ENCODE data around the gene MBLAC1. TPM values are rescaled to one million over a fixed set of nuclear protein-coding genes. Genes with fewer than 3 reads are reported as not detected.
"Not testable (repeated sequence)": the region's sequence is repeated elsewhere in the genome, so short reads cannot be mapped to it uniquely, and the experiment has no call there.

MBLAC1 gene
- total and polyA plus RNA-seq, 9 donors, result 0.28 to 6.7 (median 4.1) TPM

- TF ChIP-seq EP300 (IDR thresholded peaks at IDR 0.05) (no peak), POLR2A (IDR thresholded peaks at IDR 0.05) (no peak), CTCF (IDR thresholded peaks at IDR 0.05) (no peak)
- Histone ChIP-seq H3K27ac (peak overlapping the region; percentile 89 to 95), H3K27me3 (no peaks in the 10 kb centered on the region), H3K9me3 (no peaks in the 10 kb centered on the region), H3K4me3 (peak overlapping the region; percentile 61), H3K36me3 (no peaks in the 10 kb centered on the region), H3K4me1 (ENCODE audit: insufficient read depth) (peaks cover 3% of the 10 kb centered on the region)
- 2 to 3% (median 2%) methylated on average over 27 to 37 of the region's 37 CpGs for WGBS, 3 donors
- intact Hi-C loops (cut with DNase I), result no loop called here
- peak in 2 of 5 donors; percentile 54 to 57 for DNase-seq
Observed at GRCh38 chr7:100127866-100128636, 1.3 kb downstream of the MBLAC1 start.

GRCh38 chr7:100128637-100128963, 1.8 kb downstream of the MBLAC1 start:
- Histone ChIP-seq H3K27ac (peak overlapping the region; percentile 89 to 95), H3K4me1 (ENCODE audit: insufficient read depth) (peaks cover 3% of the 10 kb centered on the region)
- WGBS, 3 donors, result 46 to 67% (median 63%) methylated on average over 1 of the region's 1 CpG

GRCh38 chr7:100130220-100130607, 3.4 kb downstream of the MBLAC1 start:
- 87 to 100% (median 100%) methylated on average over 1 of the region's 1 CpG for WGBS, 3 donors
- not testable (repeated sequence) for DNase-seq, H3K36me3 ChIP-seq

More at GRCh38 chr7:100128637-100128963, 1.8 kb downstream of the MBLAC1 start:
- intact Hi-C loops (cut with DNase I), result no loop called here
- Histone ChIP-seq H3K4me3 (no peak overlapping the region), H3K9me3 (no peaks in the 10 kb centered on the region), H3K36me3 (no peaks in the 10 kb centered on the region), H3K27me3 (no peaks in the 10 kb centered on the region)
- no peak for DNase-seq
- TF ChIP-seq CTCF (IDR thresholded peaks at IDR 0.05), result no peak
- TF ChIP-seq POLR2A (IDR thresholded peaks at IDR 0.05), result no peak
- TF ChIP-seq EP300 (IDR thresholded peaks at IDR 0.05), result no peak

GRCh38 chr7:100130608-100131453, 4.1 kb downstream of the MBLAC1 start:
- peaks cover 3% of the 10 kb centered on the region for H3K4me1 ChIP-seq (ENCODE audit: insufficient read depth)
- no peaks in the 10 kb centered on the region for H3K27me3 ChIP-seq
- 11% methylated on average over 24 of the region's 24 CpGs for WGBS, 3 donors
- peak; percentile 62 to 86 (median 81) for DNase-seq
- H3K27ac ChIP-seq, result no peak overlapping the region
- TF ChIP-seq POLR2A (IDR thresholded peaks at IDR 0.05), result no peak
- peak; percentile 65 to 67 (median 66) for TF ChIP-seq CTCF (IDR thresholded peaks at IDR 0.05)
- no peaks in the 10 kb centered on the region for H3K36me3 ChIP-seq
- H3K9me3 ChIP-seq, result no peaks in the 10 kb centered on the region
- no peak overlapping the region for H3K4me3 ChIP-seq
- intact Hi-C loops (cut with DNase I), result loop anchor here in 3 of 4 donors (5.0 to 10.0 kb wide), 2 partner anchors 84 to 91 kb away; partner anchors contain the start of gene PVRIG (in 2 of the 3)

More at GRCh38 chr7:100130220-100130607, 3.4 kb downstream of the MBLAC1 start:
- H3K4me3 ChIP-seq; H3K4me1 ChIP-seq (ENCODE audit: insufficient read depth); H3K9me3 ChIP-seq; H3K27ac ChIP-seq; H3K27me3 ChIP-seq: not testable (repeated sequence)
- intact Hi-C loops (cut with DNase I), result loop anchor here in 3 of 4 donors (5.0 to 10.0 kb wide), 2 partner anchors 85 to 92 kb away; partner anchors contain the start of gene PVRIG (in 2 of the 3)
